Measurements from ENCODE around the gene CDH13. TPM values are rescaled to one million over a fixed set of nuclear protein-coding genes. Genes with fewer than 3 reads are reported as not detected.

CDH13 gene
- total and polyA plus RNA-seq, 12 donors: 0.86 to 30.6 (median 2.4) TPM

- no peak for DNase-seq
- WGBS, 4 donors: 69 to 83% (median 75%) methylated on average over 5 of the region's 5 CpGs
- intact Hi-C loops (cut with DNase I): loop anchor here in 1 of 2 donors (10.0 kb wide), 1 partner anchor 245 kb away; no protein-coding TSS in a partner anchor
- Histone ChIP-seq H3K9me3 (replicated peaks in 1 of 3) (no peaks in the 10 kb centered on the region), H3K27ac (no peak overlapping the region), H3K4me1 (replicated peaks in 1 of 2) (no peaks in the 10 kb centered on the region), H3K27me3 (peaks cover 4% of the 10 kb centered on the region), H3K36me3 (replicated peaks in 1 of 2) (no peaks in the 10 kb centered on the region), H3K4me3 (no peak overlapping the region)
- TF ChIP-seq POLR2A (IDR thresholded peaks at IDR 0.05) (no peak), CTCF (IDR thresholded peaks at IDR 0.05) (no peak)
Measured at GRCh38 chr16:83110269-83110668, 483.5 kb downstream of the CDH13 start.

GRCh38 chr16:83113317-83113716 is 486.5 kb downstream of the CDH13 start:
- no peak overlapping the region for H3K27ac ChIP-seq
- intact Hi-C loops (cut with DNase I): loop anchor here in 1 of 2 donors (10.0 kb wide), 1 partner anchor 241 kb away; no protein-coding TSS in a partner anchor
- TF ChIP-seq POLR2A (IDR thresholded peaks at IDR 0.05): no peak
- peak; percentile 25 to 47 (median 42) for TF ChIP-seq CTCF (IDR thresholded peaks at IDR 0.05)
- H3K4me3 ChIP-seq: no peak overlapping the region
- no peaks in the 10 kb centered on the region for H3K36me3 ChIP-seq (replicated peaks in 1 of 2)
- no peaks in the 10 kb centered on the region for H3K9me3 ChIP-seq (replicated peaks in 1 of 3)
- WGBS, 4 donors: 26 to 34% (median 28%) methylated on average over 7 of the region's 7 CpGs
- peak in 4 of 7 donors; percentile 28 to 53 (median 35) for DNase-seq
- no peaks in the 10 kb centered on the region for H3K4me1 ChIP-seq (replicated peaks in 1 of 2)
- H3K27me3 ChIP-seq: peaks cover 4% of the 10 kb centered on the region

- Histone ChIP-seq H3K9me3 (replicated peaks in 1 of 3) (no peaks in the 10 kb centered on the region), H3K27me3 (peaks cover 4% of the 10 kb centered on the region), H3K36me3 (replicated peaks in 1 of 2) (no peaks in the 10 kb centered on the region), H3K4me1 (replicated peaks in 1 of 2) (no peaks in the 10 kb centered on the region), H3K27ac (no peak overlapping the region), H3K4me3 (no peak overlapping the region)
- TF ChIP-seq CTCF (IDR thresholded peaks at IDR 0.05) (no peak), POLR2A (IDR thresholded peaks at IDR 0.05) (no peak)
- DNase-seq: no peak
- intact Hi-C loops (cut with DNase I): loop anchor here in 1 of 2 donors (10.0 kb wide), 1 partner anchor 241 kb away; no protein-coding TSS in a partner anchor
- WGBS, 4 donors: 59 to 71% (median 69%) methylated on average over 6 of the region's 6 CpGs
Measured at GRCh38 chr16:83113811-83114210, 487.0 kb downstream of the CDH13 start.

GRCh38 chr16:83115491-83116232 is 488.9 kb downstream of the CDH13 start:
- Histone ChIP-seq H3K27ac (no peak overlapping the region), H3K4me1 (replicated peaks in 1 of 2) (no peaks in the 10 kb centered on the region), H3K27me3 (no peaks in the 10 kb centered on the region), H3K4me3 (no peak overlapping the region), H3K9me3 (replicated peaks in 1 of 3) (no peaks in the 10 kb centered on the region), H3K36me3 (replicated peaks in 1 of 2) (no peaks in the 10 kb centered on the region)
- TF ChIP-seq POLR2A (IDR thresholded peaks at IDR 0.05): no peak
- TF ChIP-seq CTCF (IDR thresholded peaks at IDR 0.05): no peak
- no peak for DNase-seq
- WGBS, 4 donors: 72 to 82% (median 73%) methylated on average over 9 to 10 of the region's 10 CpGs
- intact Hi-C loops (cut with DNase I): loop anchor here in 1 of 2 donors (10.0 kb wide), 1 partner anchor 239 kb away; no protein-coding TSS in a partner anchor

Data from adrenal gland (tissue), 12 donors.